PC-9 (cell line): Measurements from ENCODE around the gene MAP2K5.

Source experiments
- CTCF ChIP-seq: fragments of 200-600 bp; sonication (generic); conservative IDR thresholded peaks from 2 replicates; pipeline ENCODE4 v1.6.1; 2017; ENCODE audit warnings: mixed run types, antibody characterized with exemption, mild to moderate bottlenecking, moderate library complexity
- EZH2 ChIP-seq: fragments of 200-600 bp; sonication (generic); IDR thresholded peaks from 2 replicates; pipeline ENCODE4 v1.8.0; 2017; ENCODE audit warnings: antibody characterized with exemption, low read depth

- TF ChIP-seq CTCF (no peak), EZH2 (no peak)
These were observed 297.0 kb downstream of the MAP2K5 start for GRCh38 chr15:67839499-67839928.
